Loucy (cell line): ENCODE results near the gene IFITM5.

Experiments used
- H2AFZ ChIP-seq: fragments of 200-600 bp; sonication (generic); 2 replicates; pipeline ENCODE4 v1.6.0; 2016; ENCODE audit warnings: antibody characterized with exemption, mild to moderate bottlenecking, low read length, moderate library complexity
- H3F3A ChIP-seq: fragments of 200-600 bp; 2 replicates; pipeline ENCODE4 v1.6.0; 2016; ENCODE audit warnings: antibody characterized with exemption, low read depth, mild to moderate bottlenecking
- H3K27me3 ChIP-seq: fragments of 200-600 bp; sonication (generic); 2 replicates; pipeline ENCODE4 v1.6.1; 2014; ENCODE audit warnings: low read length, mild to moderate bottlenecking; ENCODE audit not compliant: insufficient read depth, poor library complexity, severe bottlenecking
- H3K36me3 ChIP-seq: fragments of 200-600 bp; sonication (generic); 2 replicates; pipeline ENCODE4 v1.6.1; 2016; ENCODE audit warnings: low read length; ENCODE audit not compliant: insufficient read depth
- H3K4me1 ChIP-seq: fragments of 200-600 bp; sonication (generic); 2 replicates; pipeline ENCODE4 v1.5.1; 2014; ENCODE audit warnings: low read length, mild to moderate bottlenecking; ENCODE audit not compliant: insufficient read depth, poor library complexity, severe bottlenecking
- H3K4me2 ChIP-seq: fragments of 200-600 bp; sonication (generic); 2 replicates; pipeline ENCODE4 v1.6.0; 2014; ENCODE audit warnings: antibody characterized with exemption, low read length, low read depth, mild to moderate bottlenecking; ENCODE audit not compliant: poor library complexity, severe bottlenecking
- H3K4me3 ChIP-seq: fragments of 200-600 bp; sonication (generic); 2 replicates; pipeline ENCODE4 v1.5.1; 2014; ENCODE audit warnings: low read length, mild to moderate bottlenecking, mixed read lengths; ENCODE audit not compliant: poor library complexity, severe bottlenecking
- H3K79me2 ChIP-seq: fragments of 200-600 bp; sonication (generic); 2 replicates; pipeline ENCODE4 v1.6.1; 2014; ENCODE audit warnings: low read length; ENCODE audit not compliant: insufficient read depth
- H3K9ac ChIP-seq: fragments of 200-600 bp; sonication (generic); 2 replicates; pipeline ENCODE4 v1.6.0; 2014; ENCODE audit warnings: mild to moderate bottlenecking, low read depth, low read length, moderate library complexity; ENCODE audit not compliant: poor library complexity, severe bottlenecking
- H3K9me2 ChIP-seq: fragments of 200-600 bp; sonication (generic); replicated peaks from 2 replicates; pipeline ENCODE4 v1.6.1; 2016; ENCODE audit warnings: low read depth, low read length, mixed read lengths
- H3K9me3 ChIP-seq: fragments of 200-600 bp; sonication (generic); 2 replicates; pipeline ENCODE4 v1.6.1; 2014; ENCODE audit warnings: mild to moderate bottlenecking, antibody characterized with exemption, low read length, low read depth; ENCODE audit not compliant: insufficient read depth
- H4K20me1 ChIP-seq: fragments of 200-600 bp; sonication (generic); 2 replicates; pipeline ENCODE4 v1.6.0; 2014; ENCODE audit warnings: antibody characterized with exemption, low read length, mild to moderate bottlenecking; ENCODE audit not compliant: insufficient read depth, poor library complexity, severe bottlenecking
- EZH2phosphoT487 ChIP-seq: fragments of 200-600 bp; IDR thresholded peaks from 2 replicates; pipeline ENCODE4 v1.6.1; 2018; ENCODE audit warnings: antibody characterized with exemption, mild to moderate bottlenecking, moderate library complexity, borderline replicate concordance
- TF ChIP-seq, protein P1 (sequence below): fragments of 200-600 bp; sonication (generic); conservative IDR thresholded peaks from 2 replicates; pipeline ENCODE4 v1.5.1; 2014; ENCODE audit warnings: mild to moderate bottlenecking, antibody characterized with exemption, low read length

IFITM5 gene

DNA sequence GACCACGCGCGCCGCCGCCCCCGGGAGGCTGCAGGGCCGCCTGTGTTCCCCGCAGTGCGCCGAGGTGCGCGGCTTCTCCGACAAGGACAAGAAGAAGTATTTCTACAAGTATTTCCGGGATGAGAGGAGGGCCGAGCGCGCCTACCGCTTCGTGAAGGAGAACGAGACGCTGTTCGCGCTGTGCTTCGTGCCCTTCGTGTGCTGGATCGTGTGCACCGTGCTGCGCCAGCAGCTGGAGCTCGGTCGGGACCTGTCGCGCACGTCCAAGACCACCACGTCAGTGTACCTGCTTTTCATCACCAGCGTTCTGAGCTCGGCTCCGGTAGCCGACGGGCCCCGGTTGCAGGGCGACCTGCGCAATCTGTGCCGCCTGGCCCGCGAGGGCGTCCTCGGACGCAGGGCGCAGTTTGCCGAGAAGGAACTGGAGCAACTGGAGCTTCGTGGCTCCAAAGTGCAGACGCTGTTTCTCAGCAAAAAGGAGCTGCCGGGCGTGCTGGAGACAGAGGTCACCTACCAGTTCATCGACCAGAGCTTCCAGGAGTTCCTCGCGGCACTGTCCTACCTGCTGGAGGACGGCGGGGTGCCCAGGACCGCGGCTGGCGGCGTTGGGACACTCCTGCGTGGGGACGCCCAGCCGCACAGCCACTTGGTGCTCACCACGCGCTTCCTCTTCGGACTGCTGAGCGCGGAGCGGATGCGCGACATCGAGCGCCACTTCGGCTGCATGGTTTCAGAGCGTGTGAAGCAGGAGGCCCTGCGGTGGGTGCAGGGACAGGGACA, 18.4 kb downstream of the IFITM5 start:
- Histone ChIP-seq H3K9me3 (no peaks in the 10 kb centered on the region), H3K27me3 (no peaks in the 10 kb centered on the region), H3K4me1 (peaks cover 10% of the 10 kb centered on the region), H3K4me3 (no peak overlapping the region), H4K20me1 (no peaks in the 10 kb centered on the region), H3F3A (no peaks in the 10 kb centered on the region), H2AFZ (no peak overlapping the region), H3K9me2 (no peaks in the 10 kb centered on the region), H3K36me3 (no peaks in the 10 kb centered on the region), H3K79me2 (no peaks in the 10 kb centered on the region), H3K4me2 (no peak overlapping the region), H3K9ac (no peak overlapping the region)
- TF ChIP-seq EZH2phosphoT487: no peak
- TF ChIP-seq, protein P1, sequence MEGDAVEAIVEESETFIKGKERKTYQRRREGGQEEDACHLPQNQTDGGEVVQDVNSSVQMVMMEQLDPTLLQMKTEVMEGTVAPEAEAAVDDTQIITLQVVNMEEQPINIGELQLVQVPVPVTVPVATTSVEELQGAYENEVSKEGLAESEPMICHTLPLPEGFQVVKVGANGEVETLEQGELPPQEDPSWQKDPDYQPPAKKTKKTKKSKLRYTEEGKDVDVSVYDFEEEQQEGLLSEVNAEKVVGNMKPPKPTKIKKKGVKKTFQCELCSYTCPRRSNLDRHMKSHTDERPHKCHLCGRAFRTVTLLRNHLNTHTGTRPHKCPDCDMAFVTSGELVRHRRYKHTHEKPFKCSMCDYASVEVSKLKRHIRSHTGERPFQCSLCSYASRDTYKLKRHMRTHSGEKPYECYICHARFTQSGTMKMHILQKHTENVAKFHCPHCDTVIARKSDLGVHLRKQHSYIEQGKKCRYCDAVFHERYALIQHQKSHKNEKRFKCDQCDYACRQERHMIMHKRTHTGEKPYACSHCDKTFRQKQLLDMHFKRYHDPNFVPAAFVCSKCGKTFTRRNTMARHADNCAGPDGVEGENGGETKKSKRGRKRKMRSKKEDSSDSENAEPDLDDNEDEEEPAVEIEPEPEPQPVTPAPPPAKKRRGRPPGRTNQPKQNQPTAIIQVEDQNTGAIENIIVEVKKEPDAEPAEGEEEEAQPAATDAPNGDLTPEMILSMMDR: no peak

DNA sequence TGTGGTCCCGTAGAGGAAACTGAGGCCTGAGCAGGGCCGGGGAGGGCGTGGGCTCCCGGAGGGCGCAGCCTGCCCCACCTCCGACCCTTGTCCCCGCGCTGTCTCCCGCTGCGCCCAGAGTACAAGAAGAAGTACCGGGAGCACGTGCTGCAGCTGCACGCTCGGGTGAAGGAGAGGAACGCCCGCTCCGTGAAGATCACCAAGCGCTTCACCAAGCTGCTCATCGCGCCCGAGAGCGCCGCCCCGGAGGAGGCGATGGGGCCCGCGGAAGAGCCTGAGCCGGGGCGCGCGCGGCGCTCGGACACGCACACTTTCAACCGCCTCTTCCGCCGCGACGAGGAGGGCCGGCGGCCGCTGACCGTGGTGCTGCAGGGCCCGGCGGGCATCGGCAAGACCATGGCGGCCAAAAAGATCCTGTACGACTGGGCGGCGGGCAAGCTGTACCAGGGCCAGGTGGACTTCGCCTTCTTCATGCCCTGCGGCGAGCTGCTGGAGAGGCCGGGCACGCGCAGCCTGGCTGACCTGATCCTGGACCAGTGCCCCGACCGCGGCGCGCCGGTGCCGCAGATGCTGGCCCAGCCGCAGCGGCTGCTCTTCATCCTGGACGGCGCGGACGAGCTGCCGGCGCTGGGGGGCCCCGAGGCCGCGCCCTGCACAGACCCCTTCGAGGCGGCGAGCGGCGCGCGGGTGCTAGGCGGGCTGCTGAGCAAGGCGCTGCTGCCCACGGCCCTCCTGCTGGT, 19.2 kb downstream of the IFITM5 start:
- no peak overlapping the region for H3K4me2 ChIP-seq
- H3K9me2 ChIP-seq: no peaks in the 10 kb centered on the region
- H3K9ac ChIP-seq: no peak overlapping the region
- peaks cover 10% of the 10 kb centered on the region for H3K4me1 ChIP-seq
- H2AFZ ChIP-seq: no peak overlapping the region
- no peaks in the 10 kb centered on the region for H3K9me3 ChIP-seq
- H3K4me3 ChIP-seq: no peak overlapping the region
- no peaks in the 10 kb centered on the region for H3F3A ChIP-seq
- no peaks in the 10 kb centered on the region for H3K36me3 ChIP-seq
- H3K79me2 ChIP-seq: no peaks in the 10 kb centered on the region
- H4K20me1 ChIP-seq: no peaks in the 10 kb centered on the region
- H3K27me3 ChIP-seq: no peaks in the 10 kb centered on the region
- TF ChIP-seq, protein P1: no peak
- no peak for TF ChIP-seq EZH2phosphoT487

DNA sequence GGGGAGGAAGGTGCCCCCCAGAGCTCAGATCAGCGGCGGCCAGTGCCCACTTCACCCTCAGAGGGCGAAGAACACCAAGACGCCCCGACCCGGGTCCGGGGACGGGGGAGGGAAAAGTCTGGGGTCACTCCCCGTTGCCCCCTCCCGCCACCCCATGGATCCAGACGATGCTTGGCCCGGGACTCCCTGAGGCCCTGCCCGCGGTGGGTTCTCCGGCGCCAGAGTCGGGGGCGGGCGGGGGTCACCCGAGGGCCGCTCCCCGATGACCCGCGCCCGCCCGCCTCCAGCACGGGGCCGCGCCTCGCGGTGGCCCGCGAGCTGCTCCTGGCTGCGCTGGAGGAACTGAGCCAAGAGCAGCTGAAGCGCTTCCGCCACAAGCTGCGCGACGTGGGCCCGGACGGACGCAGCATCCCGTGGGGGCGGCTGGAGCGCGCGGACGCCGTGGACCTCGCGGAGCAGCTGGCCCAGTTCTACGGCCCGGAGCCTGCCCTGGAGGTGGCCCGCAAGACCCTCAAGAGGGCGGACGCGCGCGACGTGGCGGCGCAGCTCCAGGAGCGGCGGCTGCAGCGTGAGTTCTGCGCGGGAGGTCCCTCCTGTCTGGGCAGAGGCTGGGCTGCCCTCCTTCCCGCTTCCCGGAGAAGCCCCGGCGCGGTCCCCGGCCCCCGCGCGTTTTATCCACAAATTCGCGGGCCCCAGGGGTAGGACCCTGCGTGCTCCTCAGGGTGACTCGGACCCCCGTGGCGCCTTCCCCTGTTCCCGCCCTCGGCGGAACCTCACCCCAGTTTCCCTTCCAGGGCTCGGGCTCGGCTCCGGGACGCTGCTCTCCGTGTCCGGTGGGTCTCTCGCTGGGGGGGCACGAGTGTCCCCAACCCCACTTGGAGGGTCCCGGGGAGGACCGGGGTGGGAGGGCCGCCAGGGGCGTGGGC, 20.0 kb downstream of the IFITM5 start:
- H3K4me2 ChIP-seq: no peak overlapping the region
- H3K9ac ChIP-seq: no peak overlapping the region
- no peaks in the 10 kb centered on the region for H3K9me3 ChIP-seq
- H4K20me1 ChIP-seq: no peaks in the 10 kb centered on the region
- no peaks in the 10 kb centered on the region for H3K27me3 ChIP-seq
- TF ChIP-seq, protein P1: no peak
- TF ChIP-seq EZH2phosphoT487: no peak
- no peaks in the 10 kb centered on the region for H3K36me3 ChIP-seq
- no peak overlapping the region for H3K4me3 ChIP-seq
- peaks cover 10% of the 10 kb centered on the region for H3K4me1 ChIP-seq
- H3F3A ChIP-seq: no peaks in the 10 kb centered on the region
- no peaks in the 10 kb centered on the region for H3K9me2 ChIP-seq
- H2AFZ ChIP-seq: no peak overlapping the region
- H3K79me2 ChIP-seq: no peaks in the 10 kb centered on the region
